Esophagus (tissue), 2 donors: ENCODE measurements around the gene LMAN2L. TPM values are rescaled to one million over a fixed set of nuclear protein-coding genes. Genes with fewer than 3 reads are reported as not detected.

Experiments used
- H3K27ac ChIP-seq, 2 donors: one replicate each; pipeline ENCODE4 v1.5.1; 2013; ENCODE audit warnings: low read depth in 2 of 2, mild to moderate bottlenecking in 2 of 2, inconsistent platforms in 1 of 2, low read length in 1 of 2, moderate library complexity in 1 of 2
- H3K27me3 ChIP-seq, 2 donors: one replicate each; pipeline ENCODE4 v1.6.1; 2013; ENCODE audit warnings: low read length in 2 of 2, control low read depth in 1 of 2, mild to moderate bottlenecking in 1 of 2; ENCODE audit not compliant: insufficient read depth in 2 of 2, control insufficient read depth in 1 of 2
- H3K36me3 ChIP-seq, 2 donors: one replicate each; pipeline ENCODE4 v1.6.1; 2013; ENCODE audit warnings: low read length in 1 of 2; ENCODE audit not compliant: control insufficient read depth in 2 of 2, insufficient read depth in 2 of 2
- H3K4me1 ChIP-seq, 2 donors: one replicate each; pipeline ENCODE4 v1.6.1; 2013; ENCODE audit warnings: low read length in 1 of 2; ENCODE audit not compliant: control insufficient read depth in 2 of 2, insufficient read depth in 2 of 2
- H3K4me3 ChIP-seq, 2 donors: one replicate each; pipeline ENCODE4 v1.5.1; 2013; ENCODE audit warnings: low read length in 2 of 2, mild to moderate bottlenecking in 2 of 2, low read depth in 1 of 2, moderate library complexity in 1 of 2
- H3K9me3 ChIP-seq, 2 donors: one replicate each; pipeline ENCODE4 v1.6.1; 2013; ENCODE audit warnings: mild to moderate bottlenecking in 2 of 2, low read depth in 1 of 2, low read length in 1 of 2, moderate library complexity in 1 of 2; ENCODE audit not compliant: control insufficient read depth in 2 of 2, insufficient read depth in 1 of 2
- WGBS, 2 donors: extraction: QIAGEN DNeasy Blood & Tissue Kit; methylation state at CpG; one replicate each; pipeline ENCODE4 v1.1.7; 2013; 5-methylcytosine and 5-hydroxymethylcytosine counted together
- polyA plus RNA-seq, 2 donors: library from polyadenylated mRNA; stranded (reverse); fragments of 200-250 nt; gene quantifications; one replicate each; pipeline ENCODE4 v1.2.3, GENCODE V29; 2013
- donor health status: healthy with polysubstance abuse.
- donor health status: Bipolar disorder and iron deficiency.

LMAN2L gene
- polyA plus RNA-seq, 2 donors, result 5.3 to 6.2 TPM

GRCh38 chr2:96726131-96726530, 13.7 kb downstream of the LMAN2L start:
- WGBS, 2 donors, result 90 to 95% methylated on average over 4 of the region's 4 CpGs
- no peaks in the 10 kb centered on the region for H3K27me3 ChIP-seq
- no peak overlapping the region for H3K27ac ChIP-seq
- no peak overlapping the region for H3K4me3 ChIP-seq
- no peaks in the 10 kb centered on the region for H3K9me3 ChIP-seq
- no peaks in the 10 kb centered on the region for H3K4me1 ChIP-seq
- peaks cover 6 to 12% of the 10 kb centered on the region in 2 donors for H3K36me3 ChIP-seq

GRCh38 chr2:96716388-96716787, 23.5 kb downstream of the LMAN2L start:
- Histone ChIP-seq H3K27me3 (no peaks in the 10 kb centered on the region), H3K36me3 (peaks cover 5 to 9% of the 10 kb centered on the region in 2 donors), H3K27ac (no peak overlapping the region), H3K4me1 (no peaks in the 10 kb centered on the region), H3K4me3 (no peak overlapping the region), H3K9me3 (peaks cover 0 to 2% of the 10 kb centered on the region in 2 donors)

GRCh38 chr2:96715658-96716057, 24.2 kb downstream of the LMAN2L start:
- H3K27ac ChIP-seq, result no peak overlapping the region
- H3K27me3 ChIP-seq, result no peaks in the 10 kb centered on the region
- H3K36me3 ChIP-seq, result peaks cover 5 to 15% of the 10 kb centered on the region in 2 donors
- H3K4me1 ChIP-seq, result no peaks in the 10 kb centered on the region
- peaks cover 0 to 2% of the 10 kb centered on the region in 2 donors for H3K9me3 ChIP-seq
- WGBS, 2 donors, result 87 to 90% methylated on average over 5 of the region's 5 CpGs
- no peak overlapping the region for H3K4me3 ChIP-seq

- no peak overlapping the region for H3K4me3 ChIP-seq
- no peaks in the 10 kb centered on the region for H3K27me3 ChIP-seq
- H3K9me3 ChIP-seq, result peaks cover 0 to 2% of the 10 kb centered on the region in 2 donors
- H3K4me1 ChIP-seq, result no peaks in the 10 kb centered on the region
- no peak overlapping the region for H3K27ac ChIP-seq
- WGBS, 2 donors, result 85 to 91% methylated on average over 3 of the region's 3 CpGs
- peaks cover 22 to 34% of the 10 kb centered on the region in 2 donors for H3K36me3 ChIP-seq
These were observed 28.9 kb downstream of the LMAN2L start for GRCh38 chr2:96710985-96711384.

GRCh38 chr2:96703021-96703751, 36.7 kb downstream of the LMAN2L start:
- Histone ChIP-seq H3K4me1 (peaks cover 0 to 6% of the 10 kb centered on the region in 2 donors), H3K4me3 (no peak overlapping the region), H3K36me3 (peaks cover 19 to 29% of the 10 kb centered on the region in 2 donors), H3K9me3 (no peaks in the 10 kb centered on the region), H3K27ac (no peak overlapping the region), H3K27me3 (no peaks in the 10 kb centered on the region)
- WGBS, 2 donors, result 96 to 97% methylated on average over 16 of the region's 16 CpGs

- Histone ChIP-seq H3K27me3 (no peaks in the 10 kb centered on the region), H3K4me3 (no peak overlapping the region), H3K4me1 (peaks cover 0 to 15% of the 10 kb centered on the region in 2 donors), H3K36me3 (peaks cover 16 to 21% of the 10 kb centered on the region in 2 donors), H3K27ac (no peak overlapping the region), H3K9me3 (no peaks in the 10 kb centered on the region)
- WGBS, 2 donors, result 88 to 89% methylated on average over 17 of the region's 17 CpGs
These were observed 37.6 kb downstream of the LMAN2L start for GRCh38 chr2:96702098-96702785.

GRCh38 chr2:96701636-96702035, 38.2 kb downstream of the LMAN2L start:
- peaks cover 12 to 17% of the 10 kb centered on the region in 2 donors for H3K36me3 ChIP-seq
- H3K27ac ChIP-seq, result no peak overlapping the region
- no peak overlapping the region for H3K4me3 ChIP-seq
- peaks cover 0 to 17% of the 10 kb centered on the region in 2 donors for H3K4me1 ChIP-seq
- H3K27me3 ChIP-seq, result no peaks in the 10 kb centered on the region
- H3K9me3 ChIP-seq, result no peaks in the 10 kb centered on the region
- 90 to 93% methylated on average over 6 of the region's 6 CpGs for WGBS, 2 donors

GRCh38 chr2:96700086-96700485, 39.8 kb downstream of the LMAN2L start:
- Histone ChIP-seq H3K4me1 (peaks cover 0 to 17% of the 10 kb centered on the region in 2 donors), H3K27ac (no peak overlapping the region), H3K9me3 (no peaks in the 10 kb centered on the region), H3K27me3 (no peaks in the 10 kb centered on the region), H3K4me3 (no peak overlapping the region), H3K36me3 (peaks cover 3 to 8% of the 10 kb centered on the region in 2 donors)
- WGBS, 2 donors, result 91 to 95% methylated on average over 7 to 8 of the region's 8 CpGs

GRCh38 chr2:96699621-96700020, 40.2 kb downstream of the LMAN2L start:
- WGBS, 2 donors, result 79 to 86% methylated on average over 9 of the region's 9 CpGs
- Histone ChIP-seq H3K4me1 (peaks cover 0 to 17% of the 10 kb centered on the region in 2 donors), H3K27ac (no peak overlapping the region), H3K9me3 (no peaks in the 10 kb centered on the region), H3K36me3 (peaks cover 3 to 4% of the 10 kb centered on the region in 2 donors), H3K27me3 (no peaks in the 10 kb centered on the region), H3K4me3 (no peak overlapping the region)
